ENCODE results near the gene MYO18A.

- no peak for TF ChIP-seq CTCF (IDR thresholded peaks at IDR 0.05; ENCODE audit: borderline replicate concordance, extremely low read depth, low read length, poor library complexity, severe bottlenecking)
- no peak for TF ChIP-seq EZH2 (IDR thresholded peaks at IDR 0.05; ENCODE audit: borderline replicate concordance, low read depth, low read length, severe bottlenecking)
These were observed 4.8 kb downstream of the MYO18A start for GRCh38 chr17:29175349-29175748.

Data from DND-41 (cell line).